GM20000 (cell line): ENCODE data around the gene ASH1L.

ENCODE experiments used
- DNase-seq: peaks from one replicate; pipeline ENCODE4 v3.0.0; 2012; ENCODE audit warnings: low spot score
- TF ChIP-seq, protein P1 (sequence below): IDR thresholded peaks from 2 replicates; pipeline ENCODE4 v1.5.1; 2012; ENCODE audit warnings: mild to moderate bottlenecking, control low read depth; ENCODE audit errors: extremely low read depth, missing control alignments

ASH1L gene

DNA sequence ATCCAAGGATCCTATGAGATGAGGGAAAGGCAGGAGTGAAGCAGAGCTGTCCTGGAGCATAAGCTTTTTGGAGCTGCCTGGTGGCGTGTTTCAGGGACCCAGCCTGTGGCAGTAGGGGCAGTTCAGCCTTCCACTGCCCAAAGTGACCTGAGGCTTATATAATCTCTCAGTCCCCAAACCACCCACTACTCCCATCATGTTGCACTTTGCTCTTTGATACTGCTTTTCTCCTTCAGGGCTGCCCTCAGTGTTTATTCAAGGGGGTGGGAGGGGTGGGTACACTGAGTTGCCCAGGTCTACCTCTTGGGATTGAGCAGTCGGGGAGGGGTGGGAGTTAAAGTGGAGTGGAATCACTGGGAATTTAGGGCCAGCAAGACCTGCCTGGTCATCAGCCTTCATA is 276.1 kb downstream of the ASH1L start:
- TF ChIP-seq, protein P1, sequence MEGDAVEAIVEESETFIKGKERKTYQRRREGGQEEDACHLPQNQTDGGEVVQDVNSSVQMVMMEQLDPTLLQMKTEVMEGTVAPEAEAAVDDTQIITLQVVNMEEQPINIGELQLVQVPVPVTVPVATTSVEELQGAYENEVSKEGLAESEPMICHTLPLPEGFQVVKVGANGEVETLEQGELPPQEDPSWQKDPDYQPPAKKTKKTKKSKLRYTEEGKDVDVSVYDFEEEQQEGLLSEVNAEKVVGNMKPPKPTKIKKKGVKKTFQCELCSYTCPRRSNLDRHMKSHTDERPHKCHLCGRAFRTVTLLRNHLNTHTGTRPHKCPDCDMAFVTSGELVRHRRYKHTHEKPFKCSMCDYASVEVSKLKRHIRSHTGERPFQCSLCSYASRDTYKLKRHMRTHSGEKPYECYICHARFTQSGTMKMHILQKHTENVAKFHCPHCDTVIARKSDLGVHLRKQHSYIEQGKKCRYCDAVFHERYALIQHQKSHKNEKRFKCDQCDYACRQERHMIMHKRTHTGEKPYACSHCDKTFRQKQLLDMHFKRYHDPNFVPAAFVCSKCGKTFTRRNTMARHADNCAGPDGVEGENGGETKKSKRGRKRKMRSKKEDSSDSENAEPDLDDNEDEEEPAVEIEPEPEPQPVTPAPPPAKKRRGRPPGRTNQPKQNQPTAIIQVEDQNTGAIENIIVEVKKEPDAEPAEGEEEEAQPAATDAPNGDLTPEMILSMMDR: no peak

DNA sequence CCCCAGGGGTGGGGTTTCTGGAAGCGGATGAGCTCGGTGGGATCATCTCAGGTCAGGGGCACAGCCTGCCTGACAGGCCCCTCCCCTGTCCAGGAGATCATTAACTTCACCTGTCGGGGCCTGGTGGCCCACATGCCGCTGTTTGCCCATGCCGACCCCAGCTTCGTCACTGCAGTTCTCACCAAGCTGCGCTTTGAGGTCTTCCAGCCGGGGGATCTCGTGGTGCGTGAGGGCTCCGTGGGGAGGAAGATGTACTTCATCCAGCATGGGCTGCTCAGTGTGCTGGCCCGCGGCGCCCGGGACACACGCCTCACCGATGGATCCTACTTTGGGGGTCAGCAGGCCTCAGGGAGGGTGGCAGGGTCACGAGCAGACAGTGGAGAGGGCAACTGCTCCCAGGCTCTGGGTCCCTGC is 277.0 kb downstream of the ASH1L start:
- TF ChIP-seq, protein P1: no peak
- no peak for DNase-seq

More for the DNA sequence above, 276.1 kb downstream of the ASH1L start:
- DNase-seq: no peak
